MM.1S (cell line): ENCODE results near the gene C1orf198.

Source experiments
- CTCF ChIP-seq: fragments of 300-600 bp; sonication (generic); IDR thresholded peaks from 2 replicates; pipeline ENCODE4 v1.5.1; 2016; ENCODE audit warnings: antibody characterized with exemption, low read length, mixed read lengths
- EZH2 ChIP-seq: fragments of 300-600 bp; sonication (generic); optimal IDR thresholded peaks from 2 replicates; pipeline ENCODE3; 2017; ENCODE audit warnings: low read depth, mild to moderate bottlenecking, antibody characterized with exemption, low read length, mixed read lengths

- TF ChIP-seq CTCF, result no peak
- no peak for TF ChIP-seq EZH2
Measured at GRCh38 chr1:230898144-230898543, 29.8 kb upstream of the C1orf198 start.
